ENCODE measurements around the gene TRIO.

Gene TRIO

DNA sequence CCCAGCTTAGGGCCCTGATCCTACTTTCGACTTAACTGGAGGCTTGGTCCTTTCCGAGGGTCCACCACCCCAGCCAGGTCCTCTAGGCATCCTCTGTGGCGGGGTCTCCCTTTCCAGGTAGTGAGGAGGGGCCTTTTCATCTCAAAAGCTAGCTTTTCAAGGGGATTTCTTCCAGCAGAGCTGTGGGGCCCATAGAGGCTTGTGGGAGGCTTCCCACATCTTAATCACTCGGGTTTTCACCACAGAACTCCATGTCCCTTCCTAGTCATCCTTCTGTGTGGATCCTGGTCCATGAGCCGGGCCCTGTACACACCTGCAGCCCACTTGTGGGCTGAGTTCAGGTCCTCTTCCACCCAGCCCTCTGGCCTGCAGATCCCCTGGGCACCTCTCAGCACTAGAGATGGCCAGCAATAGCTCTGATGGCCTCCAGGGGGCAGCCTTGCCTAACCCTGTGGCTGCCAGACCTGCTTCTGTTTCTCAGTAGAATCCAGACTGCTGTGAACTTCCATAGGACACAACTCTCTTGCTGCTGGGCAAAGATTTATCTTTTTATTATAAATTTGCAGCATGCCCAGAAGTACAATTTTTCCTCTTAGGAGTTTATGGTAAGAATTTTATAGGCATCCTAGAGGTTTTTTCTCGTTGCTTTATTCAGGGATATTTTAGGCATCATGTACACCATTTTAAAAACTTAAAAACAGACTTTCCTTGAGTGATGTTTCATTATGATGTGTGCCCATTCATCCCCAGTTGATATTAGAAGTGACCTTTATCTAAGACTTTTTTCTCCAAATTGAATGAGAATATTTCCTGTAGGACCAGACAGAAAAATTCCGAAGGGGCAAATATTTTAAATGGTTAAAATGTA lies 208.9 kb downstream of the TRIO start:
- no peak for DNase-seq (ENCODE audit: low read depth)
- no peak overlapping the region for H3K4me3 ChIP-seq (ENCODE audit: low read depth, low read length)
- TF ChIP-seq, protein P1, sequence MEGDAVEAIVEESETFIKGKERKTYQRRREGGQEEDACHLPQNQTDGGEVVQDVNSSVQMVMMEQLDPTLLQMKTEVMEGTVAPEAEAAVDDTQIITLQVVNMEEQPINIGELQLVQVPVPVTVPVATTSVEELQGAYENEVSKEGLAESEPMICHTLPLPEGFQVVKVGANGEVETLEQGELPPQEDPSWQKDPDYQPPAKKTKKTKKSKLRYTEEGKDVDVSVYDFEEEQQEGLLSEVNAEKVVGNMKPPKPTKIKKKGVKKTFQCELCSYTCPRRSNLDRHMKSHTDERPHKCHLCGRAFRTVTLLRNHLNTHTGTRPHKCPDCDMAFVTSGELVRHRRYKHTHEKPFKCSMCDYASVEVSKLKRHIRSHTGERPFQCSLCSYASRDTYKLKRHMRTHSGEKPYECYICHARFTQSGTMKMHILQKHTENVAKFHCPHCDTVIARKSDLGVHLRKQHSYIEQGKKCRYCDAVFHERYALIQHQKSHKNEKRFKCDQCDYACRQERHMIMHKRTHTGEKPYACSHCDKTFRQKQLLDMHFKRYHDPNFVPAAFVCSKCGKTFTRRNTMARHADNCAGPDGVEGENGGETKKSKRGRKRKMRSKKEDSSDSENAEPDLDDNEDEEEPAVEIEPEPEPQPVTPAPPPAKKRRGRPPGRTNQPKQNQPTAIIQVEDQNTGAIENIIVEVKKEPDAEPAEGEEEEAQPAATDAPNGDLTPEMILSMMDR (IDR thresholded peaks at IDR 0.05; ENCODE audit: control insufficient read depth, extremely low read depth, insufficient read depth), result peak; percentile 97

DNA sequence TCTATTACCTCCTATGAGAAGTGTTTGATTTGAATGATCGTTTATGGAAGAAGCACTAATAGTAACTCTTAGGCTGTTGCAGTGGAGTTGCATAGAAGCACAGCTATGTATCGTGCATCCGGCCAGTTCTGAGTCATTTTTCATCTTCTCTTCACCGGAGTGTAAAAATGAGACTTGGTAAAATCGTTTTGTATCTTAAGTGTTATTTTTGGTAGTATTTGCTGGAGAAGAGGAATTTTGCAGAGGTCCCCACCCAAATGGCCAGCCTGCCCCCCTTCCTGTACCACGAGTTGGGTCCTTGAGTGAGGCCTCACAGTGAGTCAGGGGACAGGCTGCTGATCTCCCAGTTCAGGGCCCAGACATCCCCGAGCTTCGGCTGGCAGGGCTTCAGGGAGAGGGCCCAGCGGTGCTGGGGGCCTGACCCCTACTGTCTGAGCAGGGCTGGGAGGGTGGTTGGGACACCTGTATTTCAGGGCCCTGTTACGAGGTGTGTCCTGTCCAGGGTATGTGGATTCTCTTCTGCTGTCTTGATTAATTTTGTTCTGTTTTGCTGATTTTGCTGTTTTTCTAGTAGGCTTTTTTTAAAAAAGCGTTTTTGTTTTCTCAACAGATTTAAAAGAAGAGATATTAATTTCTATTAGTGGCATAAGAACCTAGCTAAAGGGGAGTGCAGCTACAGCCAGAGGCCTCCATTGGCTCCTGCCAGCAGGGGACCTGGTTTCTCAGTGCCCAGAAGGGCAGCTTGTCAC lies 210.8 kb downstream of the TRIO start:
- DNase-seq (ENCODE audit: low read depth), result no peak
- TF ChIP-seq, protein P1 (IDR thresholded peaks at IDR 0.05; ENCODE audit: control insufficient read depth, extremely low read depth, insufficient read depth), result no peak
- no peak overlapping the region for H3K4me3 ChIP-seq (ENCODE audit: low read depth, low read length)

DNA sequence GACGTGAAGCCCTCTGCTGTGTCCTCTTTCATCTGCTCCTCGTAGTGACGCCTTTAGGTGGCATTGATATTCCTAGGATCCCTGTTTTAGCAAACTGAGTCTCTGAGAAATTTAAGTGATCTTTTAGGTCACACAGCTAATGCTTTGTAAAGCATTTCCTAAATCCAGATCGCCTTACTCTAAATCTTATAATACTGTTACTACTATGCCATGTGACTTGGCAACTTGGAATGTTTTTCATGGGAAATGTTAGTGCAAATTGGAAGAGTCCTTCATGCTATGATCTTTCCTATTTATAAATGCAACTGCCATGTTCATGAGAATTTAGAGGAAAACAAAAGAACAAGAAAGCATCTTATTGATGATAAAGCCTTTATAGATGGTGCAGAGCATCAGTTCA lies 212.2 kb downstream of the TRIO start:
- H3K4me3 ChIP-seq (ENCODE audit: low read depth, low read length), result no peak overlapping the region
- no peak for DNase-seq (ENCODE audit: low read depth)
- TF ChIP-seq, protein P1 (IDR thresholded peaks at IDR 0.05; ENCODE audit: control insufficient read depth, extremely low read depth, insufficient read depth), result no peak

DNA sequence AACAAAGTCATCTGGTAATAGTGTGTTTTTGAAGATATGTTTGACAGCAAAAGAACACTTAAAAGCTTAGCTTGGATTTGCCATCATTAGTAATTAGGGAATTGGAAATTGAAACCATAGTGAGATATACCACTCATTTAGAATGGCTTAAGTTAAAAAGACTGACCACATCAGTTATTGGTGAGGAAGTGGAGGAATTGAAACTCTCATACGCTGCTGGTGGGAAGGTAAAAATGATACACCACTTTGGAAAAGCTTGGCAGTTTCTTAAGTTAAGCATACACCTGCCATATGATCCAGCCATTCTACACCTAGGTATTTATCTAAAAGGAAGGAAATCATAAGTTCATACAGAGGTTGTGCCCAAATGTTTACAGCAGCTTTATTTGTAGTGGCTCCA lies 213.2 kb downstream of the TRIO start:
- DNase-seq (ENCODE audit: low read depth), result no peak
- TF ChIP-seq, protein P1 (IDR thresholded peaks at IDR 0.05; ENCODE audit: control insufficient read depth, extremely low read depth, insufficient read depth), result no peak
- no peak overlapping the region for H3K4me3 ChIP-seq (ENCODE audit: low read depth, low read length)

DNA sequence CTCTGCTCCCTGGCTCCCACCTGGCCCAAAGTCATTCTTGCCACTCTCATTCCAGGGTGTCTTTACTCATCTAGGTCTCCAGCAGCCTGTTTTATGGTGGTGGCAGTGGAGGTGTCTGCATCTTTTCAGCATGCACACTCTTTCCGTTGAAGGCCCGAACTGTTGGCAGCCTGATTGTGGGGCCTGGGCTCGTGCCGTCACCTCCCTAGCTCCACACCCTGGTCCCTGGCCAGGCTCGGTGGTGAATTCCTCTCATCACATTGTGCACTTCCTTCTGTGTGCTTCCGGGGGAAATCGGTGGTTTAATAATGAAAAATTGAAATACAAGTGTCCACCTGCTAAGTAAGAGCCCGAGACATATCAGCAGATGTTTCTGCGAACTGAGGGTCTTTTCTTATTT lies 214.3 kb downstream of the TRIO start:
- H3K4me3 ChIP-seq (ENCODE audit: low read depth, low read length), result no peak overlapping the region
- TF ChIP-seq, protein P1 (IDR thresholded peaks at IDR 0.05; ENCODE audit: control insufficient read depth, extremely low read depth, insufficient read depth), result no peak
- no peak for DNase-seq (ENCODE audit: low read depth)

DNA sequence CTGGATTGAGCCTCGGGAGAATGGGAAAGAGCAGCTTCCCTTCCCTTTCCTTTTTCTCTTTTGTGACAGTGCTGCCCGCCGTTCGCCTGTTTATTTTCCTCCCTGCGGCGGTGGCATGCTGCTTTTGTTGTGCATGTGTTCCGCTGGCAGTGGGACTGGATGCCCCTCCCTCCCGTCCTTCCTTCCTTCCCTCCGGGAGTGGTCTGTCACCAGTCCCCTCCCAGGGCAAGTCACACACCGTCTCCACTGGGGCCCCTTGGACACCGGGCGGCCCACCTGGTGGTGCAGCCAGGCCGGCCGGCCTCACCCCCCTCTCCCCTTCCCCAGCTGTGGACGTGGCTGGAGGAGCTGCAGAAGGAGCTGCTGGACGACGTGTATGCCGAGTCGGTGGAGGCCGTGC lies 214.7 kb downstream of the TRIO start:
- TF ChIP-seq, protein P1 (IDR thresholded peaks at IDR 0.05; ENCODE audit: control insufficient read depth, extremely low read depth, insufficient read depth), result no peak
- no peak overlapping the region for H3K4me3 ChIP-seq (ENCODE audit: low read depth, low read length)
- DNase-seq (ENCODE audit: low read depth), result no peak
